ENCODE data around the gene MPP4. TPM values are rescaled to one million over a fixed set of nuclear protein-coding genes. Genes with fewer than 3 reads are reported as not detected.

Gene MPP4
- polyA plus RNA-seq, 1 donor from 2014 or later: 0.38 TPM

DNA sequence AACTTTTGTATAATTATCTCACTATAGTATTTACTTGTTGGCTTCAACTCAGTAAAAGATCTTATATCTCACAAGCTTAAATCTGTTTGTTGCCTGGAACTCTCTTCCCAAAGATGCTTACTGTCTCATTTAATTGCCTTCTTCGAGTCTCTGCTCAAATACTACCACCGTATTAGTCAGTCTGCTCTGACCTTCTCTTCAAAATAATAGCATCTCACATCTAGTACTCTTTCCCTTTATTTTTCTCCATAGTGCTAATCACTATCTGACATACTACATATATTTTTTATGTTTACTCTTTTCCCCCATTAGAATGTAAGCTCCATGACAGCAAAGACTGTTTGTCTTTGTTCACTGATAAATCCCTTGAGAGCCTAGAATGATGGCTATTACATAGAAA lies 10.6 kb upstream of the MPP4 start (continued):
- TF ChIP-seq MXI1 (conservative IDR thresholded peaks at IDR 0.05; ENCODE audit: poor library complexity, severe bottlenecking): no peak
- TF ChIP-seq TAF1 (IDR thresholded peaks at IDR 0.05; ENCODE audit: low read depth): no peak

GRCh38 chr2:201707753-201708152 lies 9.3 kb upstream of the MPP4 start:
- Histone ChIP-seq H3F3A (ENCODE audit: insufficient read depth, low read length, poor library complexity, severe bottlenecking) (no peaks in the 10 kb centered on the region), H4K20me1 (ENCODE audit: insufficient read depth) (no peaks in the 10 kb centered on the region), H3K79me2 (replicated peaks; ENCODE audit: insufficient read depth, low read length) (no peaks in the 10 kb centered on the region), H3K4me3 (ENCODE audit: low read length) (no peak overlapping the region), H3K4me2 (ENCODE audit: low read length) (no peak overlapping the region), H3K9me2 (ENCODE audit: insufficient read depth, low read length) (no peaks in the 10 kb centered on the region), H3K9me3 (ENCODE audit: low read length) (no peaks in the 10 kb centered on the region), H3K27me3 (ENCODE audit: insufficient read depth, low read depth, low read length) (no peaks in the 10 kb centered on the region), H2AFZ (ENCODE audit: low read depth, low read length) (no peak overlapping the region), H3K9ac (ENCODE audit: low read length) (no peak overlapping the region), H3K27ac (ENCODE audit: low read length) (no peak overlapping the region), H3K36me3 (ENCODE audit: insufficient read depth, low read length) (peaks cover 11% of the 10 kb centered on the region)
- TF ChIP-seq POLR2AphosphoS5 (IDR thresholded peaks at IDR 0.05) (no peak), TAF1 (IDR thresholded peaks at IDR 0.05; ENCODE audit: low read depth) (no peak), EP300 (conservative IDR thresholded peaks at IDR 0.05; ENCODE audit: poor library complexity, severe bottlenecking) (no peak), RAD21 (conservative IDR thresholded peaks at IDR 0.05) (no peak), EZH2 (IDR thresholded peaks at IDR 0.05; ENCODE audit: borderline replicate concordance, insufficient read depth, low read length, poor library complexity, severe bottlenecking) (no peak), MXI1 (conservative IDR thresholded peaks at IDR 0.05; ENCODE audit: poor library complexity, severe bottlenecking) (no peak), SMC3 (conservative IDR thresholded peaks at IDR 0.05; ENCODE audit: poor library complexity) (no peak)
- TF ChIP-seq, protein P1, sequence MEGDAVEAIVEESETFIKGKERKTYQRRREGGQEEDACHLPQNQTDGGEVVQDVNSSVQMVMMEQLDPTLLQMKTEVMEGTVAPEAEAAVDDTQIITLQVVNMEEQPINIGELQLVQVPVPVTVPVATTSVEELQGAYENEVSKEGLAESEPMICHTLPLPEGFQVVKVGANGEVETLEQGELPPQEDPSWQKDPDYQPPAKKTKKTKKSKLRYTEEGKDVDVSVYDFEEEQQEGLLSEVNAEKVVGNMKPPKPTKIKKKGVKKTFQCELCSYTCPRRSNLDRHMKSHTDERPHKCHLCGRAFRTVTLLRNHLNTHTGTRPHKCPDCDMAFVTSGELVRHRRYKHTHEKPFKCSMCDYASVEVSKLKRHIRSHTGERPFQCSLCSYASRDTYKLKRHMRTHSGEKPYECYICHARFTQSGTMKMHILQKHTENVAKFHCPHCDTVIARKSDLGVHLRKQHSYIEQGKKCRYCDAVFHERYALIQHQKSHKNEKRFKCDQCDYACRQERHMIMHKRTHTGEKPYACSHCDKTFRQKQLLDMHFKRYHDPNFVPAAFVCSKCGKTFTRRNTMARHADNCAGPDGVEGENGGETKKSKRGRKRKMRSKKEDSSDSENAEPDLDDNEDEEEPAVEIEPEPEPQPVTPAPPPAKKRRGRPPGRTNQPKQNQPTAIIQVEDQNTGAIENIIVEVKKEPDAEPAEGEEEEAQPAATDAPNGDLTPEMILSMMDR (IDR thresholded peaks at IDR 0.05; ENCODE audit: poor library complexity, severe bottlenecking): no peak

DNA sequence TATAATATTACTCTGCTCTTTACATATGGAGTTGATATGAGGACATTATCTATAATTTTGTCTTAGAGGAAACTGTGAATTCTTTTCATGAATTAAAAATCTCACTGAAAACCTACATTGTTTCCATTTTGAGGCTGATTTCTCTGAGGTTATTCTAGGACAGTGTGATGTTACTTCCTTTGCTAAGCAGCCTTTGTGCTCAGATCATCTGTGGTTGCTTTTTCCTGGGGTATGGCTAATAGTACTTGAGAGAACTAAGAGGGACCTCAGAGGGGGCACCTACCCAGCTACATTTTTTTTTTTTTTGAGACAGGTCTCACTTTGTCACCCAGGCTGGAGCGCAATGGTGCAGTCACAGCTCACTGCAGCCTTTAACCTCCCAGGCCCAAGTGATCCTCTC lies 8.7 kb upstream of the MPP4 start:
- H3K9ac ChIP-seq (ENCODE audit: low read length): no peak overlapping the region
- no peak overlapping the region for H3K4me3 ChIP-seq (ENCODE audit: low read length)
- TF ChIP-seq MXI1 (conservative IDR thresholded peaks at IDR 0.05; ENCODE audit: poor library complexity, severe bottlenecking): no peak
- TF ChIP-seq TAF1 (IDR thresholded peaks at IDR 0.05; ENCODE audit: low read depth): no peak
- TF ChIP-seq EP300 (conservative IDR thresholded peaks at IDR 0.05; ENCODE audit: poor library complexity, severe bottlenecking): no peak
- TF ChIP-seq RAD21 (conservative IDR thresholded peaks at IDR 0.05): no peak
- TF ChIP-seq EZH2 (IDR thresholded peaks at IDR 0.05; ENCODE audit: borderline replicate concordance, insufficient read depth, low read length, poor library complexity, severe bottlenecking): no peak
- TF ChIP-seq SMC3 (conservative IDR thresholded peaks at IDR 0.05; ENCODE audit: poor library complexity): no peak
- TF ChIP-seq, protein P2, sequence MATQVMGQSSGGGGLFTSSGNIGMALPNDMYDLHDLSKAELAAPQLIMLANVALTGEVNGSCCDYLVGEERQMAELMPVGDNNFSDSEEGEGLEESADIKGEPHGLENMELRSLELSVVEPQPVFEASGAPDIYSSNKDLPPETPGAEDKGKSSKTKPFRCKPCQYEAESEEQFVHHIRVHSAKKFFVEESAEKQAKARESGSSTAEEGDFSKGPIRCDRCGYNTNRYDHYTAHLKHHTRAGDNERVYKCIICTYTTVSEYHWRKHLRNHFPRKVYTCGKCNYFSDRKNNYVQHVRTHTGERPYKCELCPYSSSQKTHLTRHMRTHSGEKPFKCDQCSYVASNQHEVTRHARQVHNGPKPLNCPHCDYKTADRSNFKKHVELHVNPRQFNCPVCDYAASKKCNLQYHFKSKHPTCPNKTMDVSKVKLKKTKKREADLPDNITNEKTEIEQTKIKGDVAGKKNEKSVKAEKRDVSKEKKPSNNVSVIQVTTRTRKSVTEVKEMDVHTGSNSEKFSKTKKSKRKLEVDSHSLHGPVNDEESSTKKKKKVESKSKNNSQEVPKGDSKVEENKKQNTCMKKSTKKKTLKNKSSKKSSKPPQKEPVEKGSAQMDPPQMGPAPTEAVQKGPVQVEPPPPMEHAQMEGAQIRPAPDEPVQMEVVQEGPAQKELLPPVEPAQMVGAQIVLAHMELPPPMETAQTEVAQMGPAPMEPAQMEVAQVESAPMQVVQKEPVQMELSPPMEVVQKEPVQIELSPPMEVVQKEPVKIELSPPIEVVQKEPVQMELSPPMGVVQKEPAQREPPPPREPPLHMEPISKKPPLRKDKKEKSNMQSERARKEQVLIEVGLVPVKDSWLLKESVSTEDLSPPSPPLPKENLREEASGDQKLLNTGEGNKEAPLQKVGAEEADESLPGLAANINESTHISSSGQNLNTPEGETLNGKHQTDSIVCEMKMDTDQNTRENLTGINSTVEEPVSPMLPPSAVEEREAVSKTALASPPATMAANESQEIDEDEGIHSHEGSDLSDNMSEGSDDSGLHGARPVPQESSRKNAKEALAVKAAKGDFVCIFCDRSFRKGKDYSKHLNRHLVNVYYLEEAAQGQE (IDR thresholded peaks at IDR 0.05; ENCODE audit: borderline replicate concordance): no peak
- no peak for TF ChIP-seq POLR2AphosphoS5 (IDR thresholded peaks at IDR 0.05)
- TF ChIP-seq, protein P1 (IDR thresholded peaks at IDR 0.05; ENCODE audit: poor library complexity, severe bottlenecking): no peak
- H3K27me3 ChIP-seq (ENCODE audit: insufficient read depth, low read depth, low read length): no peaks in the 10 kb centered on the region
- H3K27ac ChIP-seq (ENCODE audit: low read length): no peak overlapping the region
- H3K79me2 ChIP-seq (replicated peaks; ENCODE audit: insufficient read depth, low read length): no peaks in the 10 kb centered on the region
- H3K9me3 ChIP-seq (ENCODE audit: low read length): no peaks in the 10 kb centered on the region
- no peaks in the 10 kb centered on the region for H4K20me1 ChIP-seq (ENCODE audit: insufficient read depth)
- no peaks in the 10 kb centered on the region for H3K9me2 ChIP-seq (ENCODE audit: insufficient read depth, low read length)
- H3K4me2 ChIP-seq (ENCODE audit: low read length): no peak overlapping the region
- H3F3A ChIP-seq (ENCODE audit: insufficient read depth, low read length, poor library complexity, severe bottlenecking): no peaks in the 10 kb centered on the region
- peaks cover 11% of the 10 kb centered on the region for H3K36me3 ChIP-seq (ENCODE audit: insufficient read depth, low read length)
- H2AFZ ChIP-seq (ENCODE audit: low read depth, low read length): no peak overlapping the region
